Liver (tissue), 5 donors: ENCODE results near the gene TIMM17A. TPM values are rescaled to one million over a fixed set of nuclear protein-coding genes. Genes with fewer than 3 reads are reported as not detected.

Experiments
- polyA plus RNA-seq, 2 donors: library from polyadenylated mRNA; stranded (reverse) in 1 of 2; unstranded in 1 of 2; fragments of 200-250 nt in 1 of 2; fragments of >200 nt in 1 of 2; fragmentation: Nextera tagmentation in 1 of 2; extraction: Ambion mirVana in 1 of 2; gene quantifications; one replicate each; pipeline versions ENCODE4 v1.2.1 to v1.2.3, GENCODE V29; 2013 to 2015
- small RNA-seq: library from RNA; depleted of rRNA; stranded (forward); fragments of <200 nt; gene quantifications from one replicate; pipeline ENCODE3, GENCODE V24; 2014
- total RNA-seq, 2 donors: library from RNA; depleted of rRNA; stranded (reverse); fragments of >200 nt; gene quantifications; one replicate each; pipeline ENCODE4 v1.2.3, GENCODE V29; 2014
- donor health status: healthy.
- donor health status: healthy.
- donor health status: healthy.

The TIMM17A gene
- total and polyA plus RNA-seq, 4 donors = 21.1 to 72.1 (median 51.0) TPM

Small RNAs within 50 kb of the gene (small RNA-seq; reads per million reads assigned to genes)
- not detected for gene MIR6740
- not detected for gene RF00156

Other genes starting within 250 kb of the TIMM17A start
- 10 to 100 TPM; 13.0 to 14.1 TPM for gene IPO9, start 126.3 kb upstream of the TIMM17A start, total RNA-seq
- 10 to 100 TPM in 1 of 2 donors, 1 to 10 TPM in 1; 6.6 to 22.1 TPM for gene IPO9, start 126.3 kb upstream of the TIMM17A start, polyA plus RNA-seq
- gene SHISA4, start 66.6 kb upstream of the TIMM17A start, total RNA-seq = 1 to 10 TPM in 1 of 2 donors, under 1 TPM in 1; 0.47 to 1.3 TPM
- 1 to 10 TPM; 2.8 to 4.1 TPM for gene SHISA4, start 66.6 kb upstream of the TIMM17A start, polyA plus RNA-seq
- gene LMOD1, start 9.0 kb upstream of the TIMM17A start, total RNA-seq = 1 to 10 TPM in 1 of 2 donors, under 1 TPM in 1; 0.14 to 4.4 TPM
- gene LMOD1, start 9.0 kb upstream of the TIMM17A start, polyA plus RNA-seq = 1 to 10 TPM in 1 of 2 donors, under 1 TPM in 1; 0.47 to 3.9 TPM
- 10 to 100 TPM; 18.4 to 26.5 TPM for gene RNPEP, start 27.1 kb downstream of the TIMM17A start, total RNA-seq
- 10 to 100 TPM; 16.3 to 23.6 TPM for gene RNPEP, start 27.1 kb downstream of the TIMM17A start, polyA plus RNA-seq
- 10 to 100 TPM; 10.1 to 38.7 TPM for gene ELF3, start 55.1 kb downstream of the TIMM17A start, total RNA-seq
- gene ELF3, start 55.1 kb downstream of the TIMM17A start, polyA plus RNA-seq = 10 to 100 TPM; 22.2 to 29.0 TPM
- under 1 TPM in 1 of 2 donors, not detected in 1; under 0.01 TPM for gene GPR37L1, start 167.4 kb downstream of the TIMM17A start, total RNA-seq
- gene GPR37L1, start 167.4 kb downstream of the TIMM17A start, polyA plus RNA-seq = under 1 TPM; 0.02 to 0.04 TPM
- gene ARL8A, start 189.2 kb downstream of the TIMM17A start, total RNA-seq = 10 to 100 TPM in 1 of 2 donors, 1 to 10 TPM in 1; 8.4 to 21.8 TPM
- gene ARL8A, start 189.2 kb downstream of the TIMM17A start, polyA plus RNA-seq = 10 to 100 TPM; 18.5 to 25.7 TPM
- 1 to 10 TPM; 1.8 to 7.0 TPM for gene PTPN7, start 205.1 kb downstream of the TIMM17A start, total RNA-seq
- gene PTPN7, start 205.1 kb downstream of the TIMM17A start, polyA plus RNA-seq = 1 to 10 TPM in 1 of 2 donors, under 1 TPM in 1; 0.75 to 1.5 TPM
- gene LGR6, start 238.3 kb downstream of the TIMM17A start, total RNA-seq = 1 to 10 TPM in 1 of 2 donors, under 1 TPM in 1; 0.05 to 1.2 TPM
- gene LGR6, start 238.3 kb downstream of the TIMM17A start, polyA plus RNA-seq = under 1 TPM; 0.63 to 0.86 TPM